Loucy (cell line): ENCODE data around the gene SYCE1.

Experiments used
- CTCF ChIP-seq: fragments of 200-600 bp; sonication (generic); conservative IDR thresholded peaks from 2 replicates; pipeline ENCODE4 v1.5.1; 2014; ENCODE audit warnings: mild to moderate bottlenecking, antibody characterized with exemption, low read length
- EZH2phosphoT487 ChIP-seq: fragments of 200-600 bp; IDR thresholded peaks from 2 replicates; pipeline ENCODE4 v1.6.1; 2018; ENCODE audit warnings: antibody characterized with exemption, mild to moderate bottlenecking, moderate library complexity, borderline replicate concordance

GRCh38 chr10:133515471-133515870 lies 49.9 kb downstream of the SYCE1 start:
- TF ChIP-seq CTCF (no peak), EZH2phosphoT487 (no peak)
